ENCODE measurements around the gene APOBEC3A. TPM values are rescaled to one million over a fixed set of nuclear protein-coding genes. Genes with fewer than 3 reads are reported as not detected.

The APOBEC3A gene
- total RNA-seq, 1 experiment from 2014 or later, result not detected

DNA sequence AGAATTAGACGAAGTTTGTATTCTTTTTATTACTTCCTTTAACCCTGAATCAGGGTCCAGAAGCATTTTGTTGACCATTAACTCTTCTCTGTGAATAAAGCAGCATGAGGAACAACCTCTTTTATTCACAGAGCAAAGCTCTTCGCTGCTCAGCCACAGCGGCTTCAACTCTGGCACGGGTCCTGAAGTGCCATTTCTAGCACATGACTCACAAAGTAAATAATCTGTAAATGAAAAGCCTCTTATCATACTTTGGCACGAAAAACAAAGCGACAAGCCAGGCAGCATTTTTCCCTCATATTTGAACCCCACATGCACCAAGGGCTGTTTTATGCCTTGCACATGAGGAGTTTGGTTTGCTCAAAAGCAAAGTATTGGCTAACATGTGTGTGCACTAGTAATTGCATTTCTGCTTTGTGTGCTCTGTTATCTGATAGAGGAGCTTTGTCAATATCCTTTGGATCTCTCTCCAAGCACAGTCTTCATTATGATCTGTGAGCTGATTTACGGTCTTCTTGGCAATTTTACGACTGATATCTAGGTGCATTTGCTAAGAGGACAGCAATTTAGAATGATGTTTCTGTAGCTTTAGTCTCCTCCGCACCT, 33.0 kb upstream of the APOBEC3A start:
- intact Hi-C loops (cut with micrococcal nuclease), result loop anchor here (1.0 to 5.0 kb wide), 2 partner anchors 52 to 58 kb away; partner anchors contain the start of genes APOBEC3B and CBX6
- DNase-seq (ENCODE audit: unreplicated experiment), result peak; percentile 81
- POLR2A ChIA-PET, result interaction anchor here (0.6 to 2.1 kb wide), 7 partner anchors 10 to 476 kb away, joined by 3 to 11 read pairs (median 3); partner anchors contain the start of genes APOBEC3B, CBX6 and RPL3
- Mint-ChIP-seq H3K4me3 (ENCODE audit: unreplicated experiment) (peak overlapping the region; percentile 66), H3K36me3 (ENCODE audit: insufficient read depth, unreplicated experiment) (no peaks in the 10 kb centered on the region), H3K4me1 (ENCODE audit: insufficient read depth, unreplicated experiment) (peaks cover 14% of the 10 kb centered on the region), H3K9me3 (ENCODE audit: unreplicated experiment) (no peaks in the 10 kb centered on the region), H3K27ac (ENCODE audit: low read depth, unreplicated experiment) (no peak overlapping the region), H3K27me3 (ENCODE audit: insufficient read depth, unreplicated experiment) (peaks cover 16% of the 10 kb centered on the region)
- TF ChIP-seq, protein P1, sequence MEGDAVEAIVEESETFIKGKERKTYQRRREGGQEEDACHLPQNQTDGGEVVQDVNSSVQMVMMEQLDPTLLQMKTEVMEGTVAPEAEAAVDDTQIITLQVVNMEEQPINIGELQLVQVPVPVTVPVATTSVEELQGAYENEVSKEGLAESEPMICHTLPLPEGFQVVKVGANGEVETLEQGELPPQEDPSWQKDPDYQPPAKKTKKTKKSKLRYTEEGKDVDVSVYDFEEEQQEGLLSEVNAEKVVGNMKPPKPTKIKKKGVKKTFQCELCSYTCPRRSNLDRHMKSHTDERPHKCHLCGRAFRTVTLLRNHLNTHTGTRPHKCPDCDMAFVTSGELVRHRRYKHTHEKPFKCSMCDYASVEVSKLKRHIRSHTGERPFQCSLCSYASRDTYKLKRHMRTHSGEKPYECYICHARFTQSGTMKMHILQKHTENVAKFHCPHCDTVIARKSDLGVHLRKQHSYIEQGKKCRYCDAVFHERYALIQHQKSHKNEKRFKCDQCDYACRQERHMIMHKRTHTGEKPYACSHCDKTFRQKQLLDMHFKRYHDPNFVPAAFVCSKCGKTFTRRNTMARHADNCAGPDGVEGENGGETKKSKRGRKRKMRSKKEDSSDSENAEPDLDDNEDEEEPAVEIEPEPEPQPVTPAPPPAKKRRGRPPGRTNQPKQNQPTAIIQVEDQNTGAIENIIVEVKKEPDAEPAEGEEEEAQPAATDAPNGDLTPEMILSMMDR (IDR thresholded peaks at IDR 0.05; ENCODE audit: unreplicated experiment), result no peak
- CTCF ChIA-PET, result interaction anchor here (0.6 to 1.3 kb wide), 3 partner anchors 54 to 462 kb away, joined by 3 to 10 read pairs (median 3); no protein-coding TSS in a partner anchor
- BruUV-seq (replicated peaks), result no TSS peak

DNA sequence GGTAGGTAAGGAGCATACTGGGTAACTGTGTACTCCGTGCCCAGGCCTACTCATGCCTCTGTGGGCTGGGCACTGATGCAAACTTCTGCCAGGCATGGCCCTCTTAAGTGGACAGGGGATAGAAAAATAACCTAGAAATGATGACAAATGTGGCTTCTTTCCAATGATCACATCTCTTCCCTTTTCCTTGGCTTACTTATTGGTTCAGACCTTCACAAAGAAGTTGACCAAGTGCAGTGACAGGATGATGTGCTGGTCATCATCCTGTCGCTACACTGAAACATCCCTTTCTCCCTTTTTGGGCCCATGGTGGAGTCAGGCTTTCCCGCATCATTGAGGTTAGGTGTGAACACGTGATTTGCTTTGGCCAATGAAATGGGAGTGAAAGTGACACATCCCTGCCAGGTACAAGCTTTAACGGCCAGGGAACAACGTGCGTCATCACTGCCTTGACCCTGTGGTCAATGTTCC, 31.8 kb upstream of the APOBEC3A start:
- peaks cover 12% of the 10 kb centered on the region for H3K27me3 Mint-ChIP-seq (ENCODE audit: insufficient read depth, unreplicated experiment)
- BruUV-seq (replicated peaks), result no TSS peak
- ChIA-PET POLR2A (interaction anchor here (2.1 kb wide), 1 partner anchor 55 kb away, joined by 7 read pairs; the partner anchor contains the start of gene CBX6), CTCF (interaction anchor here (0.8 kb wide), 1 partner anchor 10 kb away, joined by 6 read pairs; no protein-coding TSS in a partner anchor)
- H3K4me3 Mint-ChIP-seq (ENCODE audit: unreplicated experiment), result no peak overlapping the region
- no peak overlapping the region for H3K27ac Mint-ChIP-seq (ENCODE audit: low read depth, unreplicated experiment)
- H3K4me1 Mint-ChIP-seq (ENCODE audit: insufficient read depth, unreplicated experiment), result peaks cover 14% of the 10 kb centered on the region
- peak; percentile 45 for DNase-seq (ENCODE audit: unreplicated experiment)
- H3K9me3 Mint-ChIP-seq (ENCODE audit: unreplicated experiment), result no peaks in the 10 kb centered on the region
- intact Hi-C loops (cut with micrococcal nuclease), result no loop called here
- TF ChIP-seq, protein P1 (IDR thresholded peaks at IDR 0.05; ENCODE audit: unreplicated experiment), result no peak
- H3K36me3 Mint-ChIP-seq (ENCODE audit: insufficient read depth, unreplicated experiment), result no peaks in the 10 kb centered on the region

DNA sequence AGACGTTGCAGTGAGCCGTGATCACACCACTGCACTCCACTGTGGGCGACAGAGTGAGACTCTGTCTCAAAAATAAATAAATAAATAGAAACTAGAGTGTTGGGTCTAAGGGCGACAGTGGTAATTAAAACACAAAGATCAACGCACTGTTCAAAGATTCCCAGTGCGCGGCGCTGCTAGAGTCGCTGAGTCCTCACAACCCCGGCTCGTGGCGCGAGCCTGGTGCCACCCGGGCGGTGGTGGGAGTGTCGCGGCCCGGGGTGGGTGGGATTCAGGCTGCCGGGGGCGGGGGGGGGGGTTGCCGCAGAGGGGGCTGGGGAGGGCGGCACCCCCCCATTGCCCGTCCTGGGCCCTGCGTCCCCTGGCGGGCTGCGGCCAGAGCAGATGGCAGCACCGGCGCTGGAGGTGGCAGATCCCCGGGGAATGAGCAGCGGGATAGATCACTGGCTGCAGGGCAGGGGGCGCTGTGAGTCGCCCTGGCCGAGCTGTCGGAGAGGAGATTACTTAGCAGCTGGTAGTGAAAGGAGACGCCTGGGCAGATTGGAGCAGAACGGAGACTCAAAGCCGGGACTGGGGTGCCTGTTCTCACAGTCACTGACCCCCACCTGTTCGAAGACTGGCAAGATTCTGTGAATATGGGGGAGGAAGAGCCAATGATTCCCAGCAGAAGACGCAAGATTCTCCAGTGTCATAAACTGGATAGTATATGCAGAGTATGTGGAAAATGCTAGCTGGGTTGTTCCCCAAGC, 30.2 kb upstream of the APOBEC3A start:
- peaks cover 12% of the 10 kb centered on the region for H3K27me3 Mint-ChIP-seq (ENCODE audit: insufficient read depth, unreplicated experiment)
- BruUV-seq (replicated peaks), result no TSS peak
- POLR2A ChIA-PET, result no interaction called here
- TF ChIP-seq, protein P1 (IDR thresholded peaks at IDR 0.05; ENCODE audit: unreplicated experiment), result peak; percentile 27
- H3K4me1 Mint-ChIP-seq (ENCODE audit: insufficient read depth, unreplicated experiment), result peaks cover 14% of the 10 kb centered on the region
- H3K4me3 Mint-ChIP-seq (ENCODE audit: unreplicated experiment), result no peak overlapping the region
- intact Hi-C loops (cut with micrococcal nuclease), result no loop called here
- no peak overlapping the region for H3K27ac Mint-ChIP-seq (ENCODE audit: low read depth, unreplicated experiment)
- CTCF ChIA-PET, result interaction anchor here (1.1 to 1.3 kb wide), 2 partner anchors 48 to 57 kb away, joined by 3 to 5 read pairs; no protein-coding TSS in a partner anchor
- no peak for DNase-seq (ENCODE audit: unreplicated experiment)
- H3K36me3 Mint-ChIP-seq (ENCODE audit: insufficient read depth, unreplicated experiment), result no peaks in the 10 kb centered on the region
- no peaks in the 10 kb centered on the region for H3K9me3 Mint-ChIP-seq (ENCODE audit: unreplicated experiment)

DNA sequence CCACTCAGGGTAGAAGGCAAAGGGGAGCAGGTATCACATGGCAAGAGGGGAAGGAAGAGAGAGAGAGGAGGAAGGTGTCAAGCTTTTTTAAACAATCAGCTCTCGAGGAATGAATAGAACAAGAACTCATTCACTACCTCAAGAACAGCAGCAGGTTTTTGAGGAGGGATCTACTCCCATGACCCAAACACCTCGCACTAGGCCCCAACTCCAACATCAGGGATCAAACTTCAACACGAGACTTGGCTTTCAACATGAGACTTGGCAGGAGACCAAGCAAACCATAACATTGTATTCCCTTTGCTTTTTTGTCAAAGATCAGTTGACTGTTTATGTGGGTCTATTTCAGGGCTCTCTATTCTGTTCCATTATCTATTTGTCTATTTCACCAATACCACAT, 26.9 kb upstream of the APOBEC3A start:
- Mint-ChIP-seq H3K4me3 (ENCODE audit: unreplicated experiment) (no peak overlapping the region), H3K4me1 (ENCODE audit: insufficient read depth, unreplicated experiment) (peaks cover 8% of the 10 kb centered on the region), H3K27me3 (ENCODE audit: insufficient read depth, unreplicated experiment) (peaks cover 39% of the 10 kb centered on the region), H3K36me3 (ENCODE audit: insufficient read depth, unreplicated experiment) (no peaks in the 10 kb centered on the region), H3K9me3 (ENCODE audit: unreplicated experiment) (no peaks in the 10 kb centered on the region), H3K27ac (ENCODE audit: low read depth, unreplicated experiment) (no peak overlapping the region)
- no peak for DNase-seq (ENCODE audit: unreplicated experiment)
- CTCF ChIA-PET, result no interaction called here
- TF ChIP-seq, protein P1 (IDR thresholded peaks at IDR 0.05; ENCODE audit: unreplicated experiment), result no peak
- no TSS peak for BruUV-seq (replicated peaks)
- intact Hi-C loops (cut with micrococcal nuclease), result no loop called here
- POLR2A ChIA-PET, result interaction anchor here (0.7 kb wide), 1 partner anchor 300 kb away, joined by 4 read pairs; no protein-coding TSS in a partner anchor

Data from MCF 10A (cell line).